NT2/D1 (cell line): ENCODE results near the gene TRMT11.

Source experiments
- YY1 ChIP-seq: IDR thresholded peaks from 2 replicates; pipeline ENCODE4 v1.6.1; 2011; ENCODE audit not compliant: insufficient read length, insufficient read depth
- ZNF274 ChIP-seq: IDR thresholded peaks from 2 replicates; pipeline ENCODE4 v1.6.1; 2011; ENCODE audit warnings: mild to moderate bottlenecking, low read depth, low read length

- TF ChIP-seq ZNF274 (no peak), YY1 (no peak)
Observed at GRCh38 chr6:126017668-126018067, 31.3 kb downstream of the TRMT11 start.
